HG03442 (cell line): ENCODE measurements around the gene COTL1.
"Not testable (repeated sequence)": the region's sequence is repeated elsewhere in the genome, so short reads cannot be mapped to it uniquely, and the experiment has no call there.

Source experiments
- ATAC-seq: cut with Tn5 transposase; IDR thresholded peaks from one replicate; pipeline ENCODE4 v1.9.1; 2021; ENCODE audit warnings: mild to moderate bottlenecking, moderate library complexity; ENCODE audit not compliant: unreplicated experiment

Gene COTL1

DNA sequence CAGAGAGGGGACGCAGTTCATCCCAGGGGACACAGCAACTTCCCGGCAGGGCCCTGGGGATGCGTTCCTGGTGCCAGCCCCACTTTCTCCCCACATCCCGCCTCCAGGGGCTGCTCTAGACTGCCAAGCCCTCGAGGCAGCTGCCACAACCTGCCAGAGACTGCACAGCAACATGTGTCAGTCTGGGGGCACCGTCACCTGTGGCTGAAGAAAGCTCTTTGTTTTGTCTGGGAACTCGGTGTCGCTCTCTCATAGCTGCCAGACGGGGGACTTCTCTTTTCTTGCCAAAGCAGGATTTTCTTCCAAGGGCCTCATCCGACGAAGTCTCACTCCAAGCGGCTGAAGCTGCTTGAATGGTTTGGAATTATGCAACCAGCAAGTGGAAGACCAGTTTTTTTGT lies 43.7 kb downstream of the COTL1 start:
- no peak for ATAC-seq

GRCh38 chr16:84572096-84572495 lies 45.8 kb downstream of the COTL1 start:
- no peak for ATAC-seq

DNA sequence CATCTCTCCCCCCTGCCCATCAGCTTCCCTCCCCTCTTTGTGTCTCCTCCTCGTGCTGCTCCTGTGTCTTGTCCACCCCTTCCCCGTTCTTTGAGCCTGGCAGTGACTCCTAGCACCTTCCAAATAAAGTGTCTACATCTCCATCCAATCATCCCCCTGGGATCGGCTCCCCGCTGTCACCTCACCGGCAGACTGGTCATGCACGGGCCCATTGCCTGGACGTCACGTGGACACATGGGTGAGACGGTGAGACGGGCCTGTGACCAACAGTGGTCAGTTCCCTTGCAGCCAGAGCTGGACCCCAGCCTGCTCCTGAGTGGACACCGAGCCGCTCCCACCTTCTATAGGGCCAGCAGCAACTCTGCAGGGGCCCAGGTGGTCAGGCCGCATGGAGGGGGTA lies 46.4 kb downstream of the COTL1 start:
- no peak for ATAC-seq

DNA sequence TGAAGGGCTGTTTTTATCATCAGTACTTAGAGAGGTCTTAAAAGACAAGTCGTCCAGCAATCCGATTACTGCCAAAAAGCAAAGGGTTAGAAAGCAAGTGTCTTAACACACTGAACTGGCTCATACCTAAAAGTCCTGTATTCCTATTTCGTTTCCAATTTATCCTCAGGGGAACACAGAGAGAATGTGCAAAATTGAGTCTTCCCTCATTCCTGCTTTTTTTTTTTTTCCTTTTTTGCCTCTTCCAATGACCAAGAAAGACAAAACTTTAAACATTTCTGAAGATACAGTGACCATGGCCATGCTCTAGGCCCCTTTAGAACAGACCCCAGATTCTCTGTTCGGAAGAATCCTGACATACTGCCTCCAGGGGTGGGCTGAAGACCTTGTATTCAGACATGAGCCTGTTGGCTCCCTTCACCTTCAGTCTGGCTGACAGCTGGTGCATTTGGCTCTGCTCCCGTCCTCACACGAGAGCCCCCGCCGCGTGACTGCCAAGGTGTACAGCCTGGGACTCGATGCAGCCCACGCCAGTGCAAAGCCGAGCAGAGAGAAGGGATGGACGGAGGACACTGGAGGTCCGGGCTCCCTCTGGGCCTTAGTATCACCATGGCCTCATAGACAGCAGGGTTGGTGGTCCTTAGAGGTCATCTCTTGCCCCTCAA lies 47.0 kb downstream of the COTL1 start:
- no peak for ATAC-seq

DNA sequence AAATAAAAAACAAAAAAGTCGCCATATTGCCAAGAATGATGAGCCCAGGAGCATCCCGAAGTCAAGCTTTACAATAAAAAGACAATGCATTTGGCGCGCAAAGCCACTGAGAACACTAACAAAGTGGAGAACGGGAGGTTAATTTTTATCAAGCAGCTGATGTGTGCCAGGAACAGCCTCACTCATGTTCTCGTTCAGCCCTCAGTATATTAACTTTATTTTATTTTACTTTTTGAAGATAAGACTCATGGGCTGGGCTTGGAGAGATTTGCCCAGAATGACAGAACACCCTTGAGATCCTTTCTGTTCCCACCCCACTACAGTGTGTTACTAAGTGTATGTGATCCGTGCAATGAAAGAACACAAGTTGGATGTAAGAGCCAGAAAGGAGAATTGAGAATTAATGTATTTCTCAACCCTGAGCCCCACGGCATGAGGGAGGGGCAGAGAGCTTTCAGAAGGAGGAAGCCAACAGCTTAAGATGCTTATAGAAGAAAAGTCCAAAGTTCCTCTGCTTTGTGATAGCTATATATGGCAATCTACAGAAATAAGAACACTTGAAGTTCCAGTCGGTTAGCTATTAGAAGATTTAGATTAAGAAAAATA lies 48.4 kb downstream of the COTL1 start:
- ATAC-seq = no peak

GRCh38 chr16:84568066-84568465 lies 49.8 kb downstream of the COTL1 start:
- no peak for ATAC-seq

GRCh38 chr16:84567286-84567962 lies 50.5 kb downstream of the COTL1 start:
- ATAC-seq = no peak

DNA sequence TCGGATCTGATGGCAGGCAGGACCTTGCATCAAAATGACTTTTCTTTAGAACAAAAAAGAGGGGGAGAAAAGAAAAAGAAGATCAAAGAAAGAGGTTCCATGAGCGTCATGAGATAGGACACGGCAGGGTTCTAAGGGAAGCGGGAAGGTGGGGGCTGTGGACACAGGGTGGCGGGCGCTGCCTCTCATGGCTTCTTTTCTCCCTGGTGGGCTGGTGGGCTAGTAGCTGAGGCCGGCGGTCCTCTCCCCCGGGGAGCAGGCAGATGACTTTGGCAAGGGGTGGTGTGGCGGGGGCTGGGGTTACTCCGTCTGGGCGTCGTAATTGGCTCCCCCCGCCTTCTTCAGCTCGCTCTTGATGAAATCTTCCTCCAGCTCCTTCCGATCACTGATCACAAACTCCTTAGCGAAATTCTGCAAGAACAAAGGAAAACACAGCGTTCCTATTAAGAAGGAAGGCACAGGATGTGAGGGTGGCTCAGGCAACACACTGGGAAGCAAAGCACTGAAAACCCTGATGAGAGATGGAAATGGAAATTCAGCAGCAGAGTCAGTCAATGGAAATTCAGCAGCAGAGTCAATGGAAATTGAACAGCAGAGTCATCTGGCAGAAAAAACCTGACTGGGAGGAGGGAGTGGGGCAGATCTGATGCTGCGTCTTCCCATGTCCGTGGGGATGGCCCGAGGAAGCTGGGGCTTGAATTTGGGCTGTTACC lies 51.2 kb downstream of the COTL1 start:
- ATAC-seq = no peak

- no peak for ATAC-seq
Observed at GRCh38 chr16:84565669-84566495, 52.0 kb downstream of the COTL1 start.

- no peak for ATAC-seq
Observed at GRCh38 chr16:84563786-84564420, 54.0 kb downstream of the COTL1 start.

DNA sequence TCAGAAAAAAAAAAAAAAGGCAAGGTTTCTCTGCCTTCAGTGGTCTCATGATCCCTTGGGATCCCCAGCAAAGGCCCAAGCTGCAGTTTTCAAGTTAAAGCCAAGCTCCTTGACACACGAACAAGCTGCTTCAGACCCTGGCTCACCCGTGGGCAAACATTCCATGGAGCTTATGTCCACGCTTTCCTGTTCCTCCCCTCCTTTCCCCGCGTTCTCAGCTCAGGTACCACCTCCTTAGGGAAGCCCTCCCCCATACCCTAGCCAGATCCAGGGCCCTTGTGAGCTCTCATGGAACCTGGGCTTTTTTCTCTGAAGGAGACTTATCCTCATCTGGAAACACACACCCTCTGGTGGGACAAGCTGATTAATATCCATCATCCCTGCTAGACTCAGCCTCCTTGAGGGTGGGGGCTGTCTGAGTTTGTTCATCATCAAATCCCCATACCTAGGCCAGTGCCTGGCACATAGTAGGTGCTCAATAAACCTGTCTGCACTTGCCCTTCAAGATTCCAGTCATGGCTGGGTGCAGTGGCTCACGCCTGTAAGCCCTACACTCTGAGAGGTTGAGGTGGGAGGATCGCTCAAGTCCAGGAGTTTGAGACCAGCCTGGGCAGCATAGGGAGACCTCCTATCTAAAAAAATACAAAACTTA lies 54.7 kb downstream of the COTL1 start:
- no peak for ATAC-seq

DNA sequence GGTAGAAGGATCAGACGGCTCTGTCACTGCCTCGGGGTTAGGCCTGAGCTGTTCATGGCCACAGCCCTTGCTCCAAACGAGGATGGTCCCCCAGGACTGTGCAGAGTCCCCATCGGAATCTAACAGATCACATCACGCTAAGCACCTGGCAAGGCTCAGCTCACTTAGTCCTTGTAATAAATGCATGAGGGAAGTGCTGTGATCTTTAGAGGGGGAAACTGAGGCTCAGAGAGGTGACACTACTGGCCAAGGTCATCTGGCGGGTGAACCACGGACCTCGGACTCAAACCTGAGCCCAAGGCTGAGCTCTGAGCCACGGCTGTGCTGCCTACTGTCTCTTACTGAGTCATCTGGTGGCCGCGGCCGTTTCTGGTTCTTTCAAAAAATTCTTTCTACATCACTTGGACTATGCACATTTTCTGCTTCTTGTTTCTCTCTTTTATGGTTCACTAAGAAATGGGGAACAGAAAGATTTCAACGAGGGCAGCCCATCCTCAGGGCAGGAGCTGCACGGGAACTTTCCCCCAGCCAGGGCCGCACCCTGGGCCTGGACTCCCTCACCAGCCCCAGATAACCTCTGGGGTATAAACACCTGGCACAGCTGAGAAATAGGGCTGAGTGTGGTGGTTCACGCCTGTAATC lies 55.6 kb downstream of the COTL1 start:
- peak; percentile 47 for ATAC-seq

- ATAC-seq = no peak
Observed at GRCh38 chr16:84561291-84561690, 56.6 kb downstream of the COTL1 start.

DNA sequence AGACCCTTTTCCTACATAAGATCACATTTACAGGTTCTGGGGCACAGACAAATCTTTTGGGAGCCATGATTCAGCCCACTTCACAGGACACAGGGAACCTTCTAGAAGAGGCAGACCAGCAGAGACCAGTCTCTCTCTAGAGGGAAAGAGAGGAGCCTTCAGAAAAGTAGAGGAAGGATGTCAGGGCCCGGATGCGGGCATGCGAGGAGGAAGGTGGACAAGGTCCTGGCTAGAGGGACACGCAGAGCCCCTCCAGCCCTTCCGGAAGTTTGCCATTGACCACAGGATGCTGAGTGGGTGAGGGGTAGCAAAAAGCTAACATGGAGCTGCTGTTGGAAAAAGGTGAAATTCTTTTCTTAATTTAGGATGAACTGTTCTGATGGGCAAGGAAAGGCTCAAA lies 57.6 kb downstream of the COTL1 start:
- ATAC-seq = no peak

DNA sequence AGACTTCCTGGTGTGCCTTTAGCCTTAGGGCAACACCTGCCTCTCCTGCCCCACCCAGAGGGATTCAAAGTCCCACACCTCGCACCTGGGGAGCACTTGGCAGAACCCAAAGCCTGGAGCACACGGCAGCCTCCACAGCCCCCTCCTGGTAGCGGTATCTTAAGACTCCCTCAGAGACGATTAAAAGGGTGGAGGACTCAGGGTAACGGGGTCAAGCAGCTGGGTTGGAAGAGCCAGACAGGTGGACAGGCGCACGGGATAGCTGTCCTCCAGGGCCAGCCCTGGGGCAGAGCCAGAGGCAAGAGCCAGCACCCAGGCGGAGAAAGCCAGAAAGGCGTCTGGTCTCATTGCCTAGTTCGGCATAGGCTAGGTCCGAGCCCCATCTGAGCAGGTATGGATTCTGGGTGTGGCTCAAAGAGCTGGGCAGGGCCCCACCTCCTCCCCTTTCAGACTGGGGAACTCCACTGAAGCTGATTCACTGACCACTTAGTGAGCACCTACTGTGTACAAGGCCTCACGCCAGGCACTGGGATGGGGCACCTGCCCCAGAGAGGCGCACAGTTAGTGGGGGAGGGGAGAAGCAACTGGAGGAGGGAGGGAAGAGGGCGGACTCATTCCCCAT lies 58.5 kb downstream of the COTL1 start:
- no peak for ATAC-seq

GRCh38 chr16:84558850-84559249 lies 59.0 kb downstream of the COTL1 start:
- not testable (repeated sequence) for ATAC-seq

DNA sequence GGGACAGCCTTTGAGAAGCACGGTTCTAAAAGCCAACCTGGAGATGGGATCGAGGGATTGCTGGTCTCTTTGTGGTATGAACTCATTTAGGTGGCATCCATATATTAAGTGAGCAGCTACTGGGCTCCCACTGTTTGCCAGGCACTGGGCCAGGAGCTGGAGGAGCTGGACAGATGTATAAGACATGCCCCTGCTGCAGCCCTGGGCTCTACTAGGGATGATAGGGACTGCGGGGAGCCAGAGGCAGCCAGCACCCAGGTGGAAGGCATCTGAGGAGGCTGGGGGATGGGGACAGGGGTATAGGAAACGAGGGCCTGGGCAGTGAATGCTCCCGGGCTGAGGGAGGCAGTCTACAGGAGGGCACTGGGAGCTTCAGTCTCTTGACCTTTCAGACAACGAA lies 60.4 kb downstream of the COTL1 start:
- no peak for ATAC-seq

DNA sequence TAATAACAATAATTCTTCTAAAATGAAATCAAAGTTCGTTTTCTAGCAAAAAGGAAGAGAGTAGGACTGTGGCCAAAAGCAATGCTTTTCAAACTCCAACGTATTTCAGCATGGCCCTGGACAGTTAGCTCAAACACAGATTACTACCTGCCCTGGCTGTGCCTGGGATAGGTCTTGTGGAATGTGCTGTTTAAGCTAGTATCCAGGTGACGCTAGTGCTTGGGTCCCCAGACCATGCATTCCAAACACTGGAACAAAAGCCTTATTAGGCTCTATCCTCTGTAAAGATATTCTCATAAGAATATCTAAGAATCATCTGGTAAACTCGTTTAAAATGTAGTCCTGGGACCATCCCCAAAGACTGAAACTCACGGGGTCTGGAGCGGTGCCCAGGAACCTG lies 60.8 kb downstream of the COTL1 start:
- ATAC-seq = no peak
